Stomach (tissue), 4 donors: ENCODE data around the gene PRUNE2.

Experiments
- CTCF ChIP-seq, 7 experiments: fragments of 450-650 bp in 4 of 7; fragments of 200-600 bp in 3 of 7; sonication (generic) in 3 of 7; IDR thresholded peaks; one replicate each; pipeline ENCODE4 v1.5.1; 2016 to 2019; ENCODE audit warnings: antibody characterized with exemption in 7 of 7, control low read depth in 2 of 7, mild to moderate bottlenecking in 1 of 7
- POLR2A ChIP-seq, 4 donors: fragments of 450-650 bp; IDR thresholded peaks; one replicate each; pipeline ENCODE4 v1.6.1; 2016; ENCODE audit warnings: antibody characterized with exemption in 4 of 4, control low read depth in 2 of 4, mild to moderate bottlenecking in 1 of 4, moderate library complexity in 1 of 4
- POLR2AphosphoS5 ChIP-seq, 3 donors: sonication (generic); formaldehyde crosslinking; IDR thresholded peaks; one replicate each; pipeline ENCODE4 v1.6.1; 2016; ENCODE audit warnings: antibody characterized with exemption in 3 of 3

- TF ChIP-seq POLR2A (IDR thresholded peaks at IDR 0.05): no peak
- no peak for TF ChIP-seq POLR2AphosphoS5 (IDR thresholded peaks at IDR 0.05)
- no peak for TF ChIP-seq CTCF (IDR thresholded peaks at IDR 0.05)
Observed at GRCh38 chr9:76619640-76620039, 286.3 kb downstream of the PRUNE2 start.
